Rectal smooth muscle tissue (tissue), 1 donor: ENCODE results near the gene PADI4.

Source experiments
- H3K27ac ChIP-seq: one replicate; pipeline ENCODE4 v1.7.0; 2013; ENCODE audit warnings: low read depth, low read length, inconsistent platforms
- H3K27me3 ChIP-seq: one replicate; pipeline ENCODE4 v1.7.0; 2013; ENCODE audit warnings: low read length; ENCODE audit not compliant: control insufficient read depth, insufficient read depth
- H3K36me3 ChIP-seq: one replicate; pipeline ENCODE4 v1.7.0; 2013; ENCODE audit warnings: low read length; ENCODE audit not compliant: control insufficient read depth, insufficient read depth
- H3K4me1 ChIP-seq: one replicate; pipeline ENCODE4 v1.7.0; 2013; ENCODE audit warnings: low read length; ENCODE audit not compliant: control insufficient read depth, insufficient read depth
- H3K4me3 ChIP-seq: one replicate; pipeline ENCODE4 v1.7.0; 2013; ENCODE audit warnings: low read length
- H3K9ac ChIP-seq: one replicate; pipeline ENCODE4 v1.7.0; 2013; ENCODE audit warnings: low read length

Gene PADI4

GRCh38 chr1:17273096-17273495 is 34.9 kb upstream of the PADI4 start:
- peaks cover 9% of the 10 kb centered on the region for H3K27me3 ChIP-seq
- H3K9ac ChIP-seq, result no peak overlapping the region
- no peak overlapping the region for H3K4me3 ChIP-seq
- H3K27ac ChIP-seq, result no peak overlapping the region
- no peaks in the 10 kb centered on the region for H3K4me1 ChIP-seq
- no peaks in the 10 kb centered on the region for H3K36me3 ChIP-seq

GRCh38 chr1:17274186-17275170 is 33.5 kb upstream of the PADI4 start:
- Histone ChIP-seq H3K4me3 (no peak overlapping the region), H3K4me1 (no peaks in the 10 kb centered on the region), H3K9ac (no peak overlapping the region), H3K36me3 (no peaks in the 10 kb centered on the region), H3K27ac (no peak overlapping the region), H3K27me3 (peaks cover 9% of the 10 kb centered on the region)

GRCh38 chr1:17276568-17276967 is 31.4 kb upstream of the PADI4 start:
- Histone ChIP-seq H3K36me3 (no peaks in the 10 kb centered on the region), H3K9ac (no peak overlapping the region), H3K27ac (no peak overlapping the region), H3K4me1 (no peaks in the 10 kb centered on the region), H3K27me3 (peaks cover 9% of the 10 kb centered on the region), H3K4me3 (no peak overlapping the region)

- no peaks in the 10 kb centered on the region for H3K4me1 ChIP-seq
- no peak overlapping the region for H3K27ac ChIP-seq
- H3K27me3 ChIP-seq, result peaks cover 9% of the 10 kb centered on the region
- no peaks in the 10 kb centered on the region for H3K36me3 ChIP-seq
- H3K9ac ChIP-seq, result no peak overlapping the region
- H3K4me3 ChIP-seq, result no peak overlapping the region
Observed at GRCh38 chr1:17277511-17278159, 30.4 kb upstream of the PADI4 start.

GRCh38 chr1:17278996-17279830 is 28.8 kb upstream of the PADI4 start:
- Histone ChIP-seq H3K27ac (no peak overlapping the region), H3K36me3 (no peaks in the 10 kb centered on the region), H3K4me3 (no peak overlapping the region), H3K4me1 (no peaks in the 10 kb centered on the region), H3K9ac (no peak overlapping the region), H3K27me3 (peaks cover 9% of the 10 kb centered on the region)

GRCh38 chr1:17280436-17280835 is 27.6 kb upstream of the PADI4 start:
- Histone ChIP-seq H3K4me3 (no peak overlapping the region), H3K27me3 (peaks cover 4% of the 10 kb centered on the region), H3K9ac (no peak overlapping the region), H3K4me1 (no peaks in the 10 kb centered on the region), H3K27ac (no peak overlapping the region), H3K36me3 (no peaks in the 10 kb centered on the region)

GRCh38 chr1:17280894-17281293 is 27.1 kb upstream of the PADI4 start:
- no peak overlapping the region for H3K27ac ChIP-seq
- H3K27me3 ChIP-seq, result peaks cover 4% of the 10 kb centered on the region
- no peaks in the 10 kb centered on the region for H3K36me3 ChIP-seq
- H3K9ac ChIP-seq, result no peak overlapping the region
- no peaks in the 10 kb centered on the region for H3K4me1 ChIP-seq
- H3K4me3 ChIP-seq, result no peak overlapping the region

- H3K36me3 ChIP-seq, result no peaks in the 10 kb centered on the region
Observed at GRCh38 chr1:17281775-17282181, 26.2 kb upstream of the PADI4 start.

GRCh38 chr1:17282836-17283235 is 25.2 kb upstream of the PADI4 start:
- Histone ChIP-seq H3K36me3 (no peaks in the 10 kb centered on the region), H3K27ac (no peak overlapping the region), H3K4me3 (no peak overlapping the region), H3K4me1 (no peaks in the 10 kb centered on the region), H3K9ac (no peak overlapping the region), H3K27me3 (peaks cover 4% of the 10 kb centered on the region)

More at GRCh38 chr1:17281775-17282181, 26.2 kb upstream of the PADI4 start:
- Histone ChIP-seq H3K9ac (no peak overlapping the region), H3K27me3 (peaks cover 4% of the 10 kb centered on the region), H3K4me3 (no peak overlapping the region), H3K27ac (no peak overlapping the region), H3K4me1 (no peaks in the 10 kb centered on the region)

- Histone ChIP-seq H3K27ac (no peak overlapping the region), H3K4me3 (no peak overlapping the region), H3K27me3 (peaks cover 8% of the 10 kb centered on the region), H3K36me3 (no peaks in the 10 kb centered on the region), H3K9ac (no peak overlapping the region), H3K4me1 (no peaks in the 10 kb centered on the region)
Observed at GRCh38 chr1:17286646-17287045, 21.4 kb upstream of the PADI4 start.

- Histone ChIP-seq H3K27ac (no peak overlapping the region), H3K4me1 (no peaks in the 10 kb centered on the region), H3K4me3 (no peak overlapping the region), H3K27me3 (peaks cover 8% of the 10 kb centered on the region), H3K9ac (no peak overlapping the region), H3K36me3 (no peaks in the 10 kb centered on the region)
Observed at GRCh38 chr1:17287130-17287776, 20.7 kb upstream of the PADI4 start.

GRCh38 chr1:17289721-17290120 is 18.3 kb upstream of the PADI4 start:
- H3K27ac ChIP-seq, result no peak overlapping the region
- H3K9ac ChIP-seq, result no peak overlapping the region
- no peaks in the 10 kb centered on the region for H3K36me3 ChIP-seq
- H3K4me3 ChIP-seq, result no peak overlapping the region
- H3K4me1 ChIP-seq, result no peaks in the 10 kb centered on the region
- peaks cover 4% of the 10 kb centered on the region for H3K27me3 ChIP-seq
